ES-I3 (cell line): ENCODE data around the gene ENPP6.

Experiments used
- H3K36me3 ChIP-seq: 2 replicates; pipeline ENCODE4 v1.6.1; 2013; ENCODE audit warnings: mild to moderate bottlenecking, low read length, control low read depth, moderate library complexity; ENCODE audit not compliant: insufficient read depth
- H3K4me1 ChIP-seq: 2 replicates; pipeline ENCODE4 v1.6.1; 2013; ENCODE audit warnings: mild to moderate bottlenecking, control low read depth, low read length; ENCODE audit not compliant: insufficient read depth
- H3K9ac ChIP-seq: 2 replicates; pipeline ENCODE4 v1.6.1; 2013; ENCODE audit warnings: low read depth, mild to moderate bottlenecking, low read length, moderate library complexity
- H3K9me3 ChIP-seq: 2 replicates; pipeline ENCODE4 v1.6.1; 2013; ENCODE audit warnings: mild to moderate bottlenecking, low read length, moderate library complexity; ENCODE audit not compliant: control insufficient read depth, insufficient read depth

Gene ENPP6

GRCh38 chr4:184191267-184191666, 26.4 kb downstream of the ENPP6 start:
- no peaks in the 10 kb centered on the region for H3K4me1 ChIP-seq
- H3K36me3 ChIP-seq, result no peaks in the 10 kb centered on the region; the same call in 1 of the 2 replicates
- H3K9me3 ChIP-seq, result peaks cover 6% of the 10 kb centered on the region
- no peak overlapping the region for H3K9ac ChIP-seq

- Histone ChIP-seq H3K9ac (no peak overlapping the region), H3K9me3 (peaks cover 6% of the 10 kb centered on the region), H3K4me1 (no peaks in the 10 kb centered on the region), H3K36me3 (no peaks in the 10 kb centered on the region; the same call in 1 of the 2 replicates)
Measured at GRCh38 chr4:184190711-184191110, 27.0 kb downstream of the ENPP6 start.

- H3K36me3 ChIP-seq, result no peaks in the 10 kb centered on the region; the same call in 1 of the 2 replicates
- H3K9me3 ChIP-seq, result peaks cover 6% of the 10 kb centered on the region
- no peaks in the 10 kb centered on the region for H3K4me1 ChIP-seq
- H3K9ac ChIP-seq, result no peak overlapping the region
Measured at GRCh38 chr4:184189966-184190365, 27.7 kb downstream of the ENPP6 start.

- H3K36me3 ChIP-seq, result no peaks in the 10 kb centered on the region
- H3K9me3 ChIP-seq, result peaks cover 6% of the 10 kb centered on the region
- H3K4me1 ChIP-seq, result no peaks in the 10 kb centered on the region
- H3K9ac ChIP-seq, result no peak overlapping the region
Measured at GRCh38 chr4:184188443-184189400, 29.0 kb downstream of the ENPP6 start.

GRCh38 chr4:184177271-184177670, 40.4 kb downstream of the ENPP6 start:
- Histone ChIP-seq H3K36me3 (no peaks in the 10 kb centered on the region), H3K9ac (no peak overlapping the region), H3K4me1 (no peaks in the 10 kb centered on the region), H3K9me3 (peaks cover 3% of the 10 kb centered on the region; the same call in 1 of the 2 replicates)

GRCh38 chr4:184174571-184175488, 42.8 kb downstream of the ENPP6 start:
- Histone ChIP-seq H3K36me3 (no peaks in the 10 kb centered on the region), H3K9ac (no peak overlapping the region), H3K4me1 (no peaks in the 10 kb centered on the region), H3K9me3 (peaks cover 3% of the 10 kb centered on the region; the same call in 1 of the 2 replicates)

GRCh38 chr4:184171011-184171410, 46.7 kb downstream of the ENPP6 start:
- H3K36me3 ChIP-seq, result no peaks in the 10 kb centered on the region
- no peaks in the 10 kb centered on the region; the same call in 1 of the 2 replicates for H3K4me1 ChIP-seq
- no peaks in the 10 kb centered on the region for H3K9me3 ChIP-seq
- H3K9ac ChIP-seq, result no peak overlapping the region

GRCh38 chr4:184169225-184169867, 48.3 kb downstream of the ENPP6 start:
- H3K4me1 ChIP-seq, result peaks cover 8% of the 10 kb centered on the region
- H3K36me3 ChIP-seq, result no peaks in the 10 kb centered on the region
- H3K9me3 ChIP-seq, result no peaks in the 10 kb centered on the region
- H3K9ac ChIP-seq, result no peak overlapping the region

GRCh38 chr4:184168406-184169019, 49.2 kb downstream of the ENPP6 start:
- Histone ChIP-seq H3K4me1 (peaks cover 12% of the 10 kb centered on the region), H3K9ac (no peak overlapping the region; the same call in 1 of the 2 replicates), H3K36me3 (no peaks in the 10 kb centered on the region), H3K9me3 (no peaks in the 10 kb centered on the region)

GRCh38 chr4:184167576-184167975, 50.1 kb downstream of the ENPP6 start:
- H3K9me3 ChIP-seq, result no peaks in the 10 kb centered on the region
- peaks cover 12% of the 10 kb centered on the region for H3K4me1 ChIP-seq
- H3K9ac ChIP-seq, result no peak overlapping the region
- H3K36me3 ChIP-seq, result no peaks in the 10 kb centered on the region

- H3K9ac ChIP-seq, result no peak overlapping the region
- no peaks in the 10 kb centered on the region for H3K36me3 ChIP-seq
- no peaks in the 10 kb centered on the region for H3K9me3 ChIP-seq
- peaks cover 12% of the 10 kb centered on the region for H3K4me1 ChIP-seq
Measured at GRCh38 chr4:184166736-184167135, 50.9 kb downstream of the ENPP6 start.

GRCh38 chr4:184165291-184165690, 52.4 kb downstream of the ENPP6 start:
- Histone ChIP-seq H3K4me1 (peaks cover 12% of the 10 kb centered on the region), H3K9me3 (no peaks in the 10 kb centered on the region), H3K9ac (no peak overlapping the region), H3K36me3 (no peaks in the 10 kb centered on the region)

GRCh38 chr4:184163813-184164212, 53.9 kb downstream of the ENPP6 start:
- Histone ChIP-seq H3K36me3 (no peaks in the 10 kb centered on the region), H3K9me3 (no peaks in the 10 kb centered on the region), H3K9ac (no peak overlapping the region), H3K4me1 (peaks cover 12% of the 10 kb centered on the region)

GRCh38 chr4:184162596-184162995, 55.1 kb downstream of the ENPP6 start:
- no peak overlapping the region for H3K9ac ChIP-seq
- no peaks in the 10 kb centered on the region for H3K9me3 ChIP-seq
- H3K36me3 ChIP-seq, result no peaks in the 10 kb centered on the region
- peaks cover 12% of the 10 kb centered on the region for H3K4me1 ChIP-seq
